Activated CD8-positive, alpha-beta memory T cell treated with anti-CD3 and anti-CD28 coated beads, Interleukin-2, amount 50 U/mL, for 1 hour (primary cell): Measurements from ENCODE around the gene PRR33.

ENCODE experiments used
- DNase-seq: peaks from one replicate; pipeline ENCODE4 v3.0.0-alpha.2; 2020; ENCODE audit errors: extremely low read depth

The PRR33 gene

DNA sequence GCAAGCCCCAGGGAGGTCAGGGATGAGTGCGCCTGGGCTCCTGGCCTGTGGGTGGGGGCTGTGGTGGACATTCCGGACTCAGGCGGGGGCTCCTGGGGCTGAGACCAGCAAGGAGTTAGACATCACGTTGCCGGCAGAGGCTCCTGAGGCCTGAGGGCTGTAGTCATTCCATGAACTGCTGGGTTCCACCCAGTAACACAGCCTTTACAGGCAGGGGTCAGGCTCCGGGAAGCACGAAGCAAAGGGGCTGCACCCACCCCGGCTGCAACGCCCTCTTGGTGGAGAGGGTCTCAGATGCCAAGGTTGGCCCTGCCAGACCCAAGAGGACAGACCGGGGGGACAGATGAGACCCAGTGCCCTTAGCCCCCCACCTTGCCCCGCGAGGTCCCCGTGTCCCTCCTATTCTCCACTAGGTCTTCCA is 36.8 kb upstream of the PRR33 start:
- DNase-seq = no peak

DNA sequence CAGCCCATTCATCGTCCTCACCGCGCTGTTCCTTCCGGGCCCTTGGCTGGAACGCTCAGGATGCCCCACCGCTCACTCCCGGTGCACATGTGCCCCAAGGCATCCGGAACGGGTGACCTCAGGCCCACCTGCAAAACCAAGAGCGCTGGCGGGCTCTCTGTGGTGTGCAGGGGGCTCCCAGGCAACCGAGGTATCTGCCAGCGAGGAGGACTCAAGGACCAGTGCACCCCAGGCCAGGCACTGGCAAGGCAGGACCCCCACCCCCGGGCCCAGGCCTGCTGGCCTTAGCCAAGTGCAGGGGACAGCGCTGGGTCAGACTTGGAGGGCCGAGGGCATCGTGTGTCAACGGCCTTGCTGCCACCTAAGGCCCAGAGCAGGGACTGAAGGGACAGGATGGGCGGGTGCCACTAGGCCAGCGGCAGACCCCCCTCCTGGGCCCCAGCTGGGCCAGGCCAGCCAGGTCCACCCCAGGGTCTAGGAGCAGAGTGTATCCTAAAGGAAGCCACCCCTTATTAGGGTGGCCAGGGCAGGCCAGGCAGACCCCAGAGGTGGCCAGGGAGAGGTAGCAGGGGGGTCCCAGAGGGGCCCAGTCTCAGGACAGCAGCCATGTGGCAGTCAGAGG is 36.3 kb upstream of the PRR33 start:
- DNase-seq = no peak

DNA sequence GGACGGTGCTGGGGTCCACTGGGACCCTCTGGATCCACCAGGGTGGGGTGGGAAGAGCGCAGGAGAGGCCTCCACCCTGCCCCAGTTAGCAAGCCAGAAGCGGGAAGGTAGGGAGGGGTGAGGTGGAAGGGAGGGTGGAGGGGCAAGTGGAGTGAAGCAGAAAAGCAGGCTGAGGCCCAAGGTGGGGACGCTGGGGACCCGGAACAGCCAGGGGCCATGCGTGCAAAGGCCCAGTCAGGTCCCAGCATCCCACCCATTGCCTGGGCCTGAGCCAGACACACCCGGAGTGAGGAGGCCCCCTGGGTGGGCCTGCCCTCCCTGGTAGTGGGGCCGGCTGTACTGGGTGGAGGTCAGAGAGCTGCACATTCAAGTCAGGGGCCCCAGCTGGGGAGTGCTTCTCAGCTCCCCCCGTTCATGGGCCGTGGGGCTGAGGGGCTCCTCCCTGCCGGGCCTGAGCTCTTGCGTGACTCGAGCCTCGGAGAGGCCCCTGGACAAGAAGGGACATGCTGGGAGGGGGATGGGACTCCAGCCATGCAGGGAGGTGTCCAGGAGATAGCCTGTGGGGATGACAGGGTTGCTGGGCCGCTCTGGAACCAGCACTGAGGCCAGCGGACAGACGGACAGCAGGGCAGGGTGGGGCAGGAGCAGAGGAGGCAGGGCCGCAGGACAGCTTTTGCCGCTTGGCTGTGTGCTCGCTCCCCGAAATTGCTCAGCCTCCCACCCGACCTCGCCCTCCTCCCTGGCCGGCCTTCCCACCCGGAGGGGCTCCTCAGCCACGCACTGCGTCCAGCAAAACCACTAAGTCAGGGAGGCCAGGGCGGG is 35.5 kb upstream of the PRR33 start:
- no peak for DNase-seq

- DNase-seq = no peak
These were observed 34.7 kb upstream of the PRR33 start for GRCh38 chr11:1926156-1927025.

DNA sequence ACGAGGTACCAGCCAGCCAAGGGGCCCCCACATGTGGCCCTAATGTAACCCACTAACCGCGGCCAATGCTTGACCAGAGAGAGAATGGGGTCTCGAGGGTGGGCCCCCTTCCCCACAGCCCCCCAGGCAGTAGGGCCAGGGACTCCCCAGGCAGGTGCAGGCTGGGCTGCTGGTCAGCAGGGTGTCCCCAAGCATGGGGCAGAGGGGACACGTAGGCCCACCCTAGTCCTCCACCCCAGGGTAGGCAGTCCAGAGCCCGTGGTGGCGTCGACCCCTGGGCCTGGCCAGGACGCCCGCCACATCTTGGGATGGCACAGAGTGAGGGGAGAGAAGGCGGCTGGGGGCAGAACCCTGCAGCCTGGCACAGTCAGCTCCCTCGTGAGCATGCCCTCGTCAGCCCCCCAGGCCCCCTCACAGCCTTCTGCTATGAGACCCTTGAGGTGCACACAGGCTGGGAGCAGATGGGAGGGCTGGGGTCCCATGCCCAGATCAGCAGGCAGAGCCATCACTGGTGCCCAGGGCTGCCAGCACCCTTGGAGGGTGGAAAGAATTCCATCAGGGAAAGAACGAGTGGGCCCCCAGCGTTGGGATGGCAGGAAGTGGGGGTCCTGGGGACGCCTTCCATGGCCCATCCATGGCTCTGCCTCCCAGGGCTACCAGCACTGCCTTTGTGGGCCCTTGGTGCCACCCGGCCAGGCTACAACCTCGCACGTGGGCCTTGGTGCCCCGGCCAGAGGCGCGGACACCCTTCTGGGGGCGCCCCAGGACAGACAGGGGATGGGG is 33.9 kb upstream of the PRR33 start:
- no peak for DNase-seq

GRCh38 chr11:1924646-1925372 is 33.1 kb upstream of the PRR33 start:
- no peak for DNase-seq

- no peak for DNase-seq
These were observed 32.5 kb upstream of the PRR33 start for GRCh38 chr11:1924181-1924580.

DNA sequence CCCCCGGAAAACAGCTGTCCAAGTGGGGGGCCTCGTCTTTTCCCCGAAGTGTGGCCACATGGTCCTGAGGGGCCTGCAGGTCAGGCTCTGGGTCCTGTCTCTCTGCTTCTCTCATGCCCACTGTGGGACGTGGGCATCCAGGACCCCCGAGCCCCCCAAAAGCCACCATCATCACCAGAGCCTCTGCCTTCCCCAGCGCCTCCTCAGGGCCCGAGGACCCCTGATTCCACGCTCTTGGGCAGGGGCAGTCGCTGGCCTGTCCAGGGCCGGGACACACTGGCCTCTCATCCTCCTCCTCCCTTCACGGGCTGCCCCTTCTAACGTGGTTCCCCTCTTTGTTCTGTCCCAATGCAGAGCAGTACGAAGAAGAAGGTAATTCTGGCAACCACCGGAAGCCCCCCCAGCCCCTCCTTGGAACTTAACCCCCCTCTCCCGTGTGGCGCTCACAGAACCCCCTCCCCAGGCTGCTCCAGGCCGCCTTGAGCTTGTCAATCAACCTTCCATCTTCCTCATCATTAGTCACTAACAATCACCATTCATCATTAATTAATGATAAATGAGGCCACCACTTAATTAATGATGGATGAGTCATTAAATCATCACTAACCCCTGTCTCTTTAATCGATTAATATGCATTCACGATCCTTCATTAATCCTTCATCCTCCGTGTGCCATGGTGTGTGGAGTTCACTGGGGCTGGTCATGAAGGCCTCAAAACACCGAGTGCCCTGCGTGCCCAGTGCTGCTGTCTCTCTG is 31.7 kb upstream of the PRR33 start:
- no peak for DNase-seq

DNA sequence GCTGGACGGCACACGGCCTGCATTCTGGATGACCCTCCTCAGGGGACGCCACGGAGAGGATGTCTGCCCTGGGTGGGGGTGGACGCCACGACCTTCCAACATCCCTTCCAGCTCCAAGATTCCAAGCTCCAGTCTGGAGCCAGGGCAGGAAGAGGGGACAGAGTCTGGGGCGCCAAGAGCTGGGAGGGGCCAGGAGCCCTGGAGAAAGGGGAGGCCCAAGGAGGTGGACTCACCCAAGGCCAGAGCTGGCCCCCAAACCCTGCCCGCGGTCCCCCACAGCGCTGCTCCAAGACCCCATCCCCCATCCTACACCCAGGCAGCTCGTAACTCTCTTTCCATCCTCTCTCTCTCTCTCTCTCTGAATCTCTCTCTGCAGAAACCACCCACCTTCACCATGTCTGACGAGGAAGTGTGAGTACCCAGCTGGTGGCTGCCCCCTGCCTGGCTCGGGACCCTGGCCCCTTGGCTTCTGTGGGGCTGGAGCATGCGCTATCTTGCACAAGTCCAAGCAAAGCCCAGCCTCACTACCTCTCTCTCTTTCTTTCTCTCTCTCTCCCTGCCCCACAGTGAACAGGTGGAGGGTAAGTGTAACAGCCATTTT is 30.9 kb upstream of the PRR33 start:
- DNase-seq = no peak

- DNase-seq = no peak
These were observed 30.0 kb upstream of the PRR33 start for GRCh38 chr11:1921574-1922141.

- no peak for DNase-seq
These were observed 29.3 kb upstream of the PRR33 start for GRCh38 chr11:1920909-1921573.

DNA sequence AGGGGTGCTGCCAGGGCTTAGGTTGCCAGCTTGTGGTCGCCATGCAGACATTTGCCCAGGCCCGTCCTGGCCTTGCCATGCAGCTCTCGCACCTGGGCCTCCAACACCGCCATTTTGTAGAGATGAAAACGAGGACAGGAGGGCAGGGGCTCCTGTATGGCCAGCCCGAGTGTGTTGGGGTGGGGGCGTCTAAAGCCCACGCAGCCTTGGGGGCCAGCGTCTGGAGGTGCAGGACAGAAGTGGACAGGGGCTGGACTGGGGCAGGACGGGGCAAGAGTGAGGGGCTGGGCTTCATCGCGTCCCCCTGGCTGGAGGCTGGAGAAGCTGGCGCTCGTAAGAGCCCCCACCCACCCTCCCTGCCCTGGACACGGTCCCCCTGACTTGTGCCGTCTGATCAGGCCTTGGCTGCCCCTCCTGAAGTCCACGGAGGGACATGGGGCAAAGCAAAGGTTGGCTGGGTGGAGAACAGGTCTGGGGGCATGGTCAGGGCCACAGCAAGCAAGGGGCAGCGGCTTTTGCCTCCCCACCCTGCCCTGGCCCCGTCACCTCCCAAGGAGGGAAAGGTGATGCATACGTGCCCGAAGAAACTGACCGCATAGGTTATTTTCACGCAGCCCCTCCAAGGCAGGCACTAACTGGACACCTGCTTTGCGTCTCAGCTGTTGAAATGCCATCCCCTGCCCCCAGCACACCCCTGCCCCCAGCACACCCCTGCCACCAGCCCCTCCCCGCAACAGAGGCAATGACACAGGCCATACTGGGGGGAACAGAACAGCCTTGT is 28.6 kb upstream of the PRR33 start:
- no peak for DNase-seq

- no peak for DNase-seq
These were observed 27.9 kb upstream of the PRR33 start, which contains the start of gene TNNT3 for GRCh38 chr11:1919391-1920127. Gene TNNT3, plus strand, starts transcription at chr11:1919703. Its CDS starts 3,172 bp downstream, at chr11:1922875.

DNA sequence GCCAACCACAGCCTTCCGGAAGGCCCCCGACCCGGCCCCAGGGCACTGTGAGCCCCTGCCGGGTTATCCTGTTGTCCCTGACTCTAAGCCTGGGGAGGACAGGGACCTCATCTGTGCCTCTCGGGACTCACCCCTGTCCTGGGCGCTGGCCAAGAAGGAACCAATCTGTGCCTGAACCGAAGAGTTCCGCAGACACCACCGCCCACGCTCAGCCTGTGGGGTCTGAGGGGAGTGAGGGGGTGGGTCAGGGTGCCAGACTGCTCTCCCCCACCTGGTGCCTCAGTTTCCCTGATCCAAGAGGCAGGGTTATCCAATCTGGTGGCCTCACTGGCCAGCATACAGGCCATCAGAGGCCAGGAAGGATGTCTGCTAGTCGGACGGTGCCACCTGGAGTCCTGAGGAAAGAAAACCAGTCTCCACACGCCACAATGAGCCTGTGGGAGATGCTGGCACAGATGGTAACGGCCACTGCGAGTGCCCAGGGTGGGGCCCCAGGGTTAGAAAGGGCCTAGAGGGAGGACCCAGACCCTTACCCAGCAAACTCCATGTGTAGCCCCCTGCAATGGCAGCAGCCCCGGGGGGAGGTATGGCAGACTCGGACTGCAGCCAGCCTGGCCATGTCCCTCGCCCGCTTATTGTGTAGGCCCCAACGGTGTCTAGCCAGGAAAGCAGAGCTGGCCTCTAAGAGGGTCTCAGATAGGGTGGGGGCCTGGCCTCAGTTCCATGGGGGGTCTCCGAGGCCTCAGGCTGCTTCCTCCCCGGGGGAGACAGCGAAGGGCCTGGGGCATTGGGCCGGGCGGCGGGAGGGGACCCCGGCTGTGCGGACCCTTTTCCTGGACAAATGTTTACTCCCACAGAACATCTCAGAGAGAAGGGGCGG is 27.0 kb upstream of the PRR33 start:
- no peak for DNase-seq

DNA sequence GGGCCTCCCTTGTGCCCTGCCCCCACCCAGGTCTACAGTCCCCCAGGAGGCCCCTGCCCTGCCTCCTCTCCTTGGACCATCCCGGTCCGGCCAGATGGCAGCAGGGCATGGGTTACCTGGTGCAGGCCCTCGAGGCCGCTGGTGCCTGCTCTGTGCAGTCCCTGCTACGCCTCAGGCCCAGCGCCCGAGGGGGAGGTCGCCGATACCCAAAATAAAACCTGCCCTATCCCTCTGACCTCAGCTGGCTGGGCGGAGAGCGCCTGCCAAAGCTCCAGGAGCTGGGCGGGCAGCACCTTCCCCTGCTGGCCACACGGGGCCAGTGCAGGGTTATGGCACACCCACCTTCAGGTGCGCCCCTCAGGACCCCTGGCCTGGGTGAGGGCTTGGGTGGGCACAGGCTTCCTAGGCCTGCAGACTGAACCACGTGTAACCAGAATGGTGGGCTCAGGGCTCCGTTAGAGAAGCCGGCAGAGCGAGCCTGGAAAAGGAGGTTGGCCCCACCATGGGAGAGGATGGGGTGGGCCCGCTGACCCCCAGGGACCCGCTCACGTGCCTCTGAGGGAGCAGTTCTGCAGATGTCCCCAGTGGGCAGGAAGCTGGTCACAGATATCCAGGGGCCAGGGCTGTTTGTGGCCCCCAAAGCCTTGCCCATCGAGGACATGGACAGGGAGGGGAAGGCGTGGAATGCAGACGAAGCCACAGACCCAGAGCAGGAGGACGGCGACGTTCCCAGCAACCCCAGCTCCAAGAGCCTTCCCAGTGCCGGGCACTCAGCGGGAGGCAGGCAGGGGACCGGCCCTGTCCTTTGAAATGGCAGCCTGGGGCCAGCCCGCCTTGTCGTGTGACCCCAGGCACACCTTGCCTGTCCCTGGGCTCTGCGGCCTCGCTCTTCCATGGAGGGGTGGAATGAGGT is 26.1 kb upstream of the PRR33 start:
- no peak for DNase-seq
